Nucleus accumbens (tissue), 56 donors: ENCODE data around the gene ADK.
"Not testable (repeated sequence)": the region's sequence is repeated elsewhere in the genome, so short reads cannot be mapped to it uniquely, and the experiment has no call there.

Source experiments
- DNase-seq, 56 donors: peaks; one replicate each; lab custom pipeline; 2025; lab: John Stamatoyannopoulos, UW

Gene ADK

DNA sequence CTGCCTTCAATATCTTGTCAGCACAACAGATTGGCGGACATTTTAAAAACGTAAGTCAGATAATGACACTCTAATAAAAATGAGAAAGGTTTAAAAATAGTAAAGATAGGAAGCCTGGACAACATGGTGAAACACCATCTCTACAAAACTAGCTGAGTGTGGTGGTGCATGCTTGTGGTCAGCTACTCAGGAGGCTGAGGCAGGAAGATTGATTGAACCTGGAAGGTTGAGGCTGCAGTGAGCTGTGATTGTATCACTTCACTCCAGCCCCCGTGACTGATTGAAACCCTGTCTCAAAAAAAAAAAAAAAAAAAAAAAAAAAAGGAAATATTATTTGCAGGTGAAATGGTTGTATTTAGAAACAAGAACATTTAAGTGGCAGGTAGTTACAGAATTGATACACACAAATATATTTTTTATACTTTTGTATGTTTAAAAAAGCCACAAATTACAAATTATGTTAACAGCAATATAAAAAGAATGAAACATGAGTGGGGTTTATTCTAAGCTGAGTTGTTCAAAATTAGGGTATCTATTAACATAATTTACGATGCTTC, 141.9 kb downstream of the ADK start:
- no peak for DNase-seq

DNA sequence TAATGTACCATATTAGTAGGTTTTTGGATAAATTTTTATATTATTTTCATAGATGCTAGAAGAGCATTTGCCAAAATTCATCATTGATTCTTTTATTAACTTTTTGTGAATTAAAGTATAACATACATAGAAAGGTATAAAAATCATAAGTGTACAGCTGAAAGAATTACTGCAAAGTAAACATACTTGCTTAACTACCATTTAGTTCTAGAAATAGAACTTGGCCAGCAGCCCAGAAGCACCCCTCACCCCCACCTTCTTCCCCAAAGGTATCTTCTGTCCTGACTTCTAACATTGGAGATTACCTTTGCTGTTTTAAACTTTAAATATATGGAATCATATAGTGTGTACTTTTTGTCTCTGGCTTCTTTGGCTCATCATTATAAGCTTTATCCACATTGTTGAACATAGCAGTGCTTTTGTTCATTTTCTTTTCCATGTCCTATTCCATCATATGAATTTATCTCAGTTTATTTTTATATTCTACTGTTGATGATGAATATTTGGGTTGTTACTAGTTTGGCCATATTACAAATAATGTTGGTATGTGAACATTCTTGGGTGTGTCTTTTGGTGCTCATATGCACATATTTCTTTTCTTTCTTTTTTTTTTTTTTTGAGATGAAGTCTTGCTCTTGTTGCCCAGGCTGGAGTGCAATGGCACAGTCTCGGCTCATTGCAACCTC, 142.8 kb downstream of the ADK start:
- DNase-seq = no peak

GRCh38 chr10:74297389-74298080, 146.5 kb downstream of the ADK start:
- no peak for DNase-seq

- not testable (repeated sequence) for DNase-seq
Observed at GRCh38 chr10:74300074-74300621, 149.1 kb downstream of the ADK start.

DNA sequence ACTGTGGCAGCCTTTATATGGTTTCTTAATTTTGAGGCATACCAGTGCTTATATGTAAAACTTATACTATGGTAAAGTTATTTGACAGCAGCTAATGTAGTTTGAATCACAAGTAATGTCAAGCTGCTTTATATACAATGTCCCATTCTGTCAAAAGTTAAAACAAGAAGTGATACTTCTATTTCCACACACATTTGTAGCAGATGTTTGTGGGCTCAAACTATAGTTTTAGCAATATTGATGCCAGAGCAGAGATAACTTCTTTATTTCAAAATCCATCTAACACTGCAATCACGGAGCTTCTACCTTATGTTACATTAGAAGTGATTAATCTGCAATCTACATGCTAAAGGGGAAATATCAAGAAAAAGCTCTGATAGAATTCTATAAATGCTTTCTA, 149.6 kb downstream of the ADK start:
- no peak for DNase-seq

GRCh38 chr10:74305730-74306129, 154.7 kb downstream of the ADK start:
- no peak for DNase-seq

DNA sequence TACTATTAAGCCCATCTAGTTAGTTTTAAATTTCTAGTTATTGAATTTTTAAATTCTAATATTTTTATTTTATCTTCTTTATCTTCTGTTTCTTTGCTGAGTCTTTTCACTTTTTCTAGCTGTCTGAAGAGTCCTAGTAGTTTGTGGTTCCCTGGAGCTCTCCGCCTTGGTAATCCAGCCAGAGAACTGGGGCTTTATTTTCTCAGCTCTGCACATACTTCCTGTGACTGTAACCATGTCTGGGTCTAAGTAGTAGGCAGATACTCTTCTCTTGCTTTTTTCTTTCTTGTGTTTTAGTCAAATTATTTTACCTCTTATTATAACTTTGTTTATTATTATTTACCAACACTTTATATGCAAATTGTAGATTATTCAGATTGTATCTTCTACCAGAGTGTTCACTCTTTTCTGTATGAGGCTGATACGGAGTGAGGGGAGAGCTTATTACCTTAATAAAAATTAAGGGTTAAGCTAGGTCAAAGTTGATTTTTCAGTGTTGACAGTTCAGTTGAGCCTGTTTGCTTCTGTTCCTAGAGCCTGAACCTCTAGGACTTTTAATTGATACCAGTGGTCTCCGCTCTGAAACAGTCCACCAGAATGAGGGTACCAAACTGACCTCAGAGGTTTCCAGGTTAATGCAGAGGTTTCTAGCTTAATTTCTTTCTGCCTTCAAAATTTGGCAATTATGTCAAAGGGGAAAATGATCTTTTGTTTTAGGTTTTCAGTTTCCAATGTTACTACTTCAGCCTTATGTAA, 155.4 kb downstream of the ADK start:
- DNase-seq = no peak

GRCh38 chr10:74307061-74307651, 156.1 kb downstream of the ADK start:
- no peak for DNase-seq

GRCh38 chr10:74310652-74311257, 159.7 kb downstream of the ADK start:
- DNase-seq = no peak

DNA sequence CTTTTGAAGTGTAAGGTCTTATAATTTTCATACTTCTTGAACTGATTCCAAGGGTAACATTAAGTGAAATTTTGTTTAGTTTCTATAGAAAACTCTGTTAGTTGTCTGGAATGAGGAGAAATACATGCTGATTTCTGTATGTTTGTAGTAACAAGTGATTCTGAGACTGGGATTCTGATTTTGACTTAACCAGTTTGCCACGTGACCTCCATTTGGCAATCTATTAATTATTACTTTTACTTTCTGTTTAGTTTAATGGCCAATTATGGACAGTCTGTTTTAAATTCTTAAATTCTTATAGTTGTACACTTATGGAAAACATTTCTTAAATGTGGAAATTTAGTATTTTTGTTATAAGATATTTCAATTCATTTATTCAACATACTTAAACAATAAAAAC, 163.1 kb downstream of the ADK start:
- DNase-seq = no peak

DNA sequence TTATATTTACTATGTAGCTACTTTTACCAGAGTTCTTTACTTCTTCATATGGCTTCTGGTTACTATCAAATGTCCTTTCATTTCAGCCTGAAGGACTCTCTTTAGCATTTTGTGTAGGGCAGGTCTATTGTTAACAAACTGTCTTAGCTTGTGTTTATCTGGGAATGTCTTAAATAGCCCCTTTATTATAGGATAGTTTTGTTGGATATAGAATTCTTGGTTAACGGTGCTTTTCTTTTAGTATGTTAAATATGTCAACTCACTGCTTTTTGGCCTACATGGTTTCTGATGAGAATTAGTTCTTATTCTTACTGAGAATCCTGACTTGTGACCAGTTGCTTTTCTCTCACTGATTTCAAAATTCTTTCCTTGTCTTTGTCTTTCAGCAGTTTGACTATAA, 169.0 kb downstream of the ADK start:
- no peak for DNase-seq

DNA sequence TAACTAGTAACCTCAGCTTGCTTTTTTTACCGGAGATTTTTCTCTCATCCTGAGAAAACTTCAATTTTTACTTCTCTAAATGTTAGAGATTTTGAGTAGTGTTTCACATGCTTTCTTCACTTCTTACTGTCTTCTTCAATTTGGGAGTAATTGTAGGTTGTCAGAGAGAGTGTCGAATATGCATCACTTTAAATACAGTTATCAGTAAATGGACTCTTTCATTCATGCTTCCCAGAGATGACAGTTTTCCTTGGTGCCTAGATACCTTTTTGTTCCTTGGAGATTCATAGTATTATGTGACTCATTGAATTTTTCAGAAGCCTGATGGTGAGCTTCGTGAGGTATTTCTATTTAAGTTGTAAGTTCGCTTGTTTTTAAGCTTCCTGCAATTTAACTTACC, 169.7 kb downstream of the ADK start:
- DNase-seq = no peak

- DNase-seq = no peak
Observed at GRCh38 chr10:74322141-74322540, 171.1 kb downstream of the ADK start.

DNA sequence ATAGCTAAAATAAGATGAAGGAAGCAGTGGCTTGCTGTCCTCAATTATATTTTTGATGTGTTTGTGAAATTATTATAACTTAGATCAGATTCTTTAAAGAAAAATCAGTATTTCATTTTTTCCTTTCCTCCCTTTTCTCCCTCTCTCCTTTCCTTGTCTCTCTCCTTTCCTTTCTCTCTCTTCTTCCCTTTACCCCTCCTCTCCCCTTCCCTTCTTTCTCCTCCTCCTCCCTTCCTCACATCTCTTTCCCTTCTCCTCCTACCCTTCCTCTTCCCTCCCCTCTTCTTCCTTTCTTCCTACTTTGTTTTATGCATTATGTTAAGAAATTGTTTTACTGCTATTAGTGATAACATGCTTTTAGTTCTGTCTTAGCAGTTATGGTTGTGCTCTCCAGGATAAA, 171.5 kb downstream of the ADK start:
- DNase-seq = no peak

- no peak for DNase-seq
Observed at GRCh38 chr10:74328388-74328787, 177.4 kb downstream of the ADK start.

GRCh38 chr10:74329873-74330272, 178.9 kb downstream of the ADK start:
- DNase-seq = no peak

DNA sequence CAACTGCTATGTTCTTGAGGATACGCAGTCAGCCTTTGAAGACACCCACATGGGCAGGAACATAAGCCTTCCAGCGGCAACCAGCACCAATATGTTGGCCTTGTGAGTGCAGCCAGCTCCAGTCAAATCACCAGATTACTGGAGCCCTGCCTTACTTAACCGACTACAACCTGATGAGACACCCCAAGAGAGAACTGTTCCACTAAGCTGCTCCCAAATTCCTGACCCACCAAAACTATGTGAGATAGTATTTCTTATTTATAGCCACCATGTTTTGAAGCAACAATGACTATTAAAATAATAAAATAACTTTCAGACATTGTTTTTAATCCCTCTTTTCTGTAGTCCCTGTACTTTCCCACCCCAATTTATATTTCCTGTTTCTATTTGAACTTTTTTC, 179.6 kb downstream of the ADK start:
- DNase-seq = no peak

DNA sequence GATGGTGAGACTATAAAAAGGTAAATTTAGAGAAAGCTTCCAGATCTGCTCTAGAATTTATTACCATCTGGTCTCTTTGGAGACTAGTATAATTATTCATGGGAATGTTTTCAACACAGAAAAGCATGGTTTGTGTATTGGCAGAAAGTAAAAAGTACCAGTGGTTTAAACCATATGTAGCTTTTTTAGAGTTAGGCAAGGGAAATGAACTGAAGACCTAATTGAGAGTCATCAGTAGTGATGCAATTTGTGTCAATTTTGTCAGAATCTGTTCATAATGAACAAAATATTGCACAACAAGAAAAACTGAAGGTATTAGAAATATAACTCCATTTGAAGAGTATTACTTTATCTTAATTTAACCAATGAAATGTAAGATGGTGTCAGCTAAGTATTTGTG, 181.4 kb downstream of the ADK start:
- DNase-seq = no peak

- DNase-seq = no peak
Observed at GRCh38 chr10:74333174-74333573, 182.2 kb downstream of the ADK start.

- DNase-seq = no peak
Observed at GRCh38 chr10:74334221-74334620, 183.2 kb downstream of the ADK start.
